GM13976 (cell line): Measurements from ENCODE around the gene TBL1XR1.

ENCODE experiments used
- DNase-seq: peaks from one replicate; pipeline ENCODE4 v3.0.0; 2012; ENCODE audit warnings: low spot score
- CTCF ChIP-seq: IDR thresholded peaks from 2 replicates; pipeline ENCODE4 v1.5.1; 2012; ENCODE audit warnings: borderline replicate concordance, mild to moderate bottlenecking; ENCODE audit not compliant: insufficient read depth; ENCODE audit errors: extremely low read depth, missing control alignments, control extremely low read depth
- in situ Hi-C: fragments of 300-500 bp; cut with MboI; formaldehyde crosslinking; loops from one replicate; pipeline ENCODE4 v1.12.0; 2022; ENCODE audit warnings: low sequenced_read_pairs, mixed read lengths, inconsistent platforms; ENCODE audit not compliant: unreplicated experiment

TBL1XR1 gene

GRCh38 chr3:176978441-176978840, 218.8 kb downstream of the TBL1XR1 start:
- in situ Hi-C loops: no loop called here
- TF ChIP-seq CTCF: no peak
- DNase-seq: no peak

- in situ Hi-C loops: no loop called here
- DNase-seq: no peak
- no peak for TF ChIP-seq CTCF
Measured at GRCh38 chr3:176977331-176977730, 220.0 kb downstream of the TBL1XR1 start.

GRCh38 chr3:176976586-176976985, 220.7 kb downstream of the TBL1XR1 start:
- in situ Hi-C loops: no loop called here
- no peak for DNase-seq
- no peak for TF ChIP-seq CTCF

- in situ Hi-C loops: no loop called here
- TF ChIP-seq CTCF: no peak
- DNase-seq: no peak
Measured at GRCh38 chr3:176974279-176974678, 223.0 kb downstream of the TBL1XR1 start.

- in situ Hi-C loops: no loop called here
- TF ChIP-seq CTCF: no peak
- DNase-seq: no peak
Measured at GRCh38 chr3:176971613-176972174, 225.6 kb downstream of the TBL1XR1 start.

- no peak for DNase-seq
- TF ChIP-seq CTCF: no peak
- in situ Hi-C loops: no loop called here
Measured at GRCh38 chr3:176970770-176971169, 226.5 kb downstream of the TBL1XR1 start.

- in situ Hi-C loops: no loop called here
- no peak for TF ChIP-seq CTCF
- DNase-seq: no peak
Measured at GRCh38 chr3:176969506-176969905, 227.8 kb downstream of the TBL1XR1 start.
